Neural progenitor cell (in vitro differentiated cells): ENCODE data around the gene KCNMA1.

Experiments used
- CTCF ChIP-seq: fragments of 200-600 bp; sonication (generic); IDR thresholded peaks from 2 replicates; pipeline ENCODE4 v1.5.1; 2017; ENCODE audit warnings: antibody characterized with exemption, mild to moderate bottlenecking
- EZH2 ChIP-seq: fragments of 200-600 bp; sonication (generic); IDR thresholded peaks from 2 replicates; pipeline ENCODE4 v1.6.1; 2017; ENCODE audit warnings: antibody characterized with exemption, mild to moderate bottlenecking, moderate library complexity

DNA sequence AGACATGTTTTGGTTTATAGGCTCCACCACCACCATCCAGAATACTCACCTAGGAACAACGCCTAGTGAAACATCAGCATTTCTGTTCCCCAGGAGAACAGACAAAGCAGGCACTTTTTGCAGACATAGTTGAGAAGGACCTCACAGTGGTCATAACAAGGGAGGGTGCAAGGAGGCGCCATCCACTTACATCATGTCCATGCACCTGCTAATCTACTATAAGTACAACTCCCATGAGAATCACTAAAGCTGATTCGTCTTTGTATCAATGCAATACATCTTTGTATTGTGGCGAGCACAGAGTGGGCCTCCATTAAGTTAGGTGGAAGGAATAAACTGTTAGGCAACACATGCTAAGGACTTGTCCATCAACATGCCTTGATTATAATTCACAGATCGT is 207.1 kb downstream of the KCNMA1 start:
- peak; percentile 6 for TF ChIP-seq CTCF
- no peak for TF ChIP-seq EZH2
